IMR-90 (cell line): Measurements from ENCODE around the gene AQP1. TPM values are rescaled to one million over a fixed set of nuclear protein-coding genes. Genes with fewer than 3 reads are reported as not detected.

Experiments
- ATAC-seq: fragments of 200-7000 bp; cut with Tn5 transposase; 2 replicates; pipeline ENCODE4 v1.9.1; 2020; ENCODE audit warnings: low read depth, mild to moderate bottlenecking, moderate library complexity
- BruUV-seq: library from RNA; stranded (reverse); fragments of 400-500 nt; replicated peaks from 2 replicates; lab custom pipeline; 2021; lab: Mats Ljungman, UMichigan
- CTCF ChIA-PET: fragments of 300-600 bp; formaldehyde crosslinking; extraction: SDS; loops from one replicate; lab custom pipeline; 2021; ENCODE audit warnings: antibody characterized with exemption; lab: Yijun Ruan, JAX
- POLR2A ChIA-PET: fragments of 300-600 bp; sonication (Branson Sonifier 250); formaldehyde crosslinking; loops from one replicate; lab custom pipeline; 2022; ENCODE audit warnings: antibody characterized with exemption; ENCODE audit not compliant: unreplicated experiment; lab: Charles Lee
- DNase-seq: peaks from one replicate; pipeline ENCODE4 v3.0.0; 2013
- H2AFZ ChIP-seq: replicated peaks from 2 replicates; pipeline ENCODE3; 2013; ENCODE audit warnings: low read length, mild to moderate bottlenecking; ENCODE audit not compliant: poor library complexity
- H2AK5ac ChIP-seq: 2 replicates; pipeline ENCODE4 v1.6.1; 2013; ENCODE audit warnings: low read depth, low read length, inconsistent platforms
- H2AK9ac ChIP-seq: replicated peaks from 2 replicates; pipeline ENCODE3; 2013; ENCODE audit warnings: mild to moderate bottlenecking, low read depth, low read length, moderate library complexity; ENCODE audit not compliant: poor library complexity
- H2BK120ac ChIP-seq: 2 replicates; pipeline ENCODE4 v1.6.1; 2013; ENCODE audit warnings: low read depth, low read length, inconsistent platforms
- H2BK15ac ChIP-seq: 3 replicates; pipeline ENCODE4 v1.6.1; 2013; ENCODE audit warnings: low read depth, low read length, inconsistent platforms
- H2BK20ac ChIP-seq: 2 replicates; pipeline ENCODE4 v1.6.1; 2013; ENCODE audit warnings: low read depth, mild to moderate bottlenecking, inconsistent platforms, low read length, moderate library complexity
- H2BK5ac ChIP-seq: 2 replicates; pipeline ENCODE4 v1.6.1; 2013; ENCODE audit warnings: mild to moderate bottlenecking, low read depth, low read length, inconsistent platforms; ENCODE audit not compliant: poor library complexity, severe bottlenecking
- H3K14ac ChIP-seq: replicated peaks from 2 replicates; pipeline ENCODE4 v1.6.1; 2013; ENCODE audit warnings: low read depth, low read length, inconsistent platforms
- H3K18ac ChIP-seq: 2 replicates; pipeline ENCODE4 v1.6.1; 2013; ENCODE audit warnings: low read depth, low read length, control low read depth
- H3K23ac ChIP-seq: 2 replicates; pipeline ENCODE4 v1.6.1; 2013; ENCODE audit warnings: low read depth, low read length, inconsistent platforms
- H3K27ac ChIP-seq: 2 replicates; pipeline ENCODE4 v1.5.1; 2013; ENCODE audit warnings: mild to moderate bottlenecking, control low read depth, low read length; ENCODE audit not compliant: insufficient read depth
- H3K27me3 ChIP-seq: 2 replicates; pipeline ENCODE4 v1.6.1; 2013; ENCODE audit warnings: low read length; ENCODE audit not compliant: control insufficient read depth, insufficient read depth
- H3K36me3 ChIP-seq: 2 replicates; pipeline ENCODE4 v1.6.1; 2013; ENCODE audit warnings: low read length, mixed read lengths; ENCODE audit not compliant: control insufficient read depth, insufficient read depth
- H3K4ac ChIP-seq: 2 replicates; pipeline ENCODE4 v1.6.1; 2013; ENCODE audit warnings: low read depth, low read length, inconsistent platforms
- H3K4me1 ChIP-seq: 2 replicates; pipeline ENCODE4 v1.6.1; 2013; ENCODE audit warnings: low read length, mixed read lengths; ENCODE audit not compliant: control insufficient read depth, insufficient read depth
- H3K4me2 ChIP-seq: 2 replicates; pipeline ENCODE4 v1.6.1; 2013; ENCODE audit warnings: low read depth, mild to moderate bottlenecking, control low read depth, low read length, moderate library complexity
- H3K4me3 ChIP-seq: 2 replicates; pipeline ENCODE4 v1.5.1; 2013; ENCODE audit warnings: low read depth, mild to moderate bottlenecking, control low read depth, low read length, moderate library complexity; ENCODE audit not compliant: insufficient read depth
- H3K56ac ChIP-seq: 2 replicates; pipeline ENCODE4 v1.6.1; 2013; ENCODE audit warnings: low read length, inconsistent platforms; ENCODE audit not compliant: insufficient read depth; ENCODE audit errors: extremely low read depth
- H3K79me1 ChIP-seq, 2 experiments: 2 replicates each; pipeline ENCODE4 v1.6.1; 2013; ENCODE audit warnings: low read length in 2 of 2, inconsistent platforms in 1 of 2, low read depth in 1 of 2
- H3K9ac ChIP-seq: 2 replicates; pipeline ENCODE4 v1.6.1; 2013; ENCODE audit warnings: low read depth, low read length, control low read depth
- H3K9me1 ChIP-seq: 2 replicates; pipeline ENCODE4 v1.6.1; 2013; ENCODE audit warnings: low read length, inconsistent platforms; ENCODE audit not compliant: insufficient read depth
- H3K9me3 ChIP-seq: 2 replicates; pipeline ENCODE4 v1.6.1; 2013; ENCODE audit warnings: low read length; ENCODE audit not compliant: control insufficient read depth, insufficient read depth
- H4K20me1 ChIP-seq: 2 replicates; pipeline ENCODE4 v1.6.1; 2013; ENCODE audit warnings: low read length, inconsistent platforms; ENCODE audit not compliant: insufficient read depth
- H4K5ac ChIP-seq: 2 replicates; pipeline ENCODE4 v1.6.1; 2013; ENCODE audit warnings: mild to moderate bottlenecking, low read depth, low read length, control low read depth
- H4K8ac ChIP-seq, 2 experiments: 2 replicates each; pipeline ENCODE4 v1.6.1; 2013; ENCODE audit warnings: low read depth in 2 of 2, low read length in 2 of 2, control low read depth in 1 of 2, inconsistent platforms in 1 of 2
- H4K91ac ChIP-seq: 2 replicates; pipeline ENCODE4 v1.6.1; 2013; ENCODE audit warnings: low read depth, low read length, inconsistent platforms; ENCODE audit not compliant: insufficient read depth
- BHLHE40 ChIP-seq: fragments of 150-350 bp; IDR thresholded peaks from 2 replicates; pipeline ENCODE4 v1.6.1; 2016; ENCODE audit warnings: mild to moderate bottlenecking, low read depth, low read length
- CEBPB ChIP-seq: IDR thresholded peaks from 2 replicates; pipeline ENCODE4 v1.6.1; 2012; ENCODE audit warnings: low read depth, low read length, improper control_type of control experiment
- CHD1 ChIP-seq: IDR thresholded peaks from 2 replicates; pipeline ENCODE4 v1.6.1; 2012; ENCODE audit warnings: low read depth, low read length, improper control_type of control experiment
- CTCF ChIP-seq: conservative IDR thresholded peaks from 2 replicates; pipeline ENCODE4 v1.5.1; 2012; ENCODE audit warnings: mild to moderate bottlenecking, low read depth, low read length, improper control_type of control experiment
- ELK1 ChIP-seq: fragments of 150-350 bp; IDR thresholded peaks from 2 replicates; pipeline ENCODE4 v1.6.1; 2016; ENCODE audit warnings: low read depth, mild to moderate bottlenecking, low read length, moderate library complexity, borderline replicate concordance
- FOS ChIP-seq: fragments of 150-350 bp; IDR thresholded peaks from 2 replicates; pipeline ENCODE4 v1.6.1; 2016; ENCODE audit warnings: low read depth, low read length
- MAFK ChIP-seq: IDR thresholded peaks from 2 replicates; pipeline ENCODE4 v1.6.1; 2012; ENCODE audit warnings: low read depth, low read length, improper control_type of control experiment
- MAZ ChIP-seq: IDR thresholded peaks from 2 replicates; pipeline ENCODE4 v1.6.1; 2012; ENCODE audit warnings: low read depth, mild to moderate bottlenecking, low read length, improper control_type of control experiment, moderate library complexity, borderline replicate concordance
- MXI1 ChIP-seq: IDR thresholded peaks from 2 replicates; pipeline ENCODE4 v1.6.1; 2012; ENCODE audit warnings: low read depth, mild to moderate bottlenecking, low read length, moderate library complexity, borderline replicate concordance
- NFE2L2 ChIP-seq: fragments of 150-350 bp; IDR thresholded peaks from 2 replicates; pipeline ENCODE4 v1.6.1; 2016; ENCODE audit warnings: low read depth, mild to moderate bottlenecking, low read length
- POLR2A ChIP-seq: IDR thresholded peaks from 2 replicates; pipeline ENCODE4 v1.6.1; 2012; ENCODE audit warnings: mild to moderate bottlenecking, low read depth, low read length
- RAD21 ChIP-seq: IDR thresholded peaks from 2 replicates; pipeline ENCODE4 v1.6.1; 2012; ENCODE audit warnings: low read length, improper control_type of control experiment
- RCOR1 ChIP-seq: IDR thresholded peaks from 2 replicates; pipeline ENCODE4 v1.6.1; 2012; ENCODE audit warnings: mild to moderate bottlenecking, low read length, improper control_type of control experiment; ENCODE audit not compliant: insufficient replicate concordance
- RFX5 ChIP-seq: IDR thresholded peaks from 2 replicates; pipeline ENCODE4 v1.8.0; 2012; ENCODE audit warnings: low read depth, mild to moderate bottlenecking, low read length, moderate library complexity
- SMC3 ChIP-seq: fragments of 150-350 bp; IDR thresholded peaks from 2 replicates; pipeline ENCODE4 v1.6.1; 2016; ENCODE audit warnings: low read depth, mild to moderate bottlenecking, antibody characterized with exemption, low read length, moderate library complexity
- USF2 ChIP-seq: fragments of 150-350 bp; IDR thresholded peaks from 2 replicates; pipeline ENCODE4 v1.6.1; 2017; ENCODE audit warnings: mild to moderate bottlenecking, antibody characterized with exemption, low read length, low read depth
- WGBS, 2 experiments: methylation state at CpG; one replicate each; pipeline versions ENCODE4 v1.1.5 to v1.1.7; 2013; ENCODE audit warnings: missing lambda C conversion rate in 2 of 2; ENCODE audit not compliant: insufficient read length in 1 of 2; ENCODE audit errors: extremely low coverage in 2 of 2; 5-methylcytosine and 5-hydroxymethylcytosine counted together
- dilution Hi-C: fragments of 300-500 bp; cut with HindIII; formaldehyde crosslinking; loops from one replicate; pipeline ENCODE4 v1.14.3; 2018; ENCODE audit warnings: low sequenced_read_pairs; ENCODE audit not compliant: unreplicated experiment
- in situ Hi-C: fragments of 300-500 bp; cut with MboI; formaldehyde crosslinking; loops from 3 replicates; pipeline ENCODE4 v1.14.3; 2019; ENCODE audit warnings: low sequenced_read_pairs, inconsistent platforms, mixed read lengths
- intact Hi-C: fragments of 100-400 bp; cut with micrococcal nuclease; formaldehyde crosslinking; loops from 2 replicates; pipeline ENCODE4 v1.10.0; 2022
- polyA plus RNA-seq, 3 experiments: library from polyadenylated mRNA; depleted of rRNA; stranded (reverse); fragments of >200 nt; gene quantifications; 2 replicates each; pipeline ENCODE4 v1.2.3, GENCODE V29; 2012; ENCODE audit warnings: low replicate concordance in 1 of 3
- total RNA-seq: library from RNA; depleted of rRNA; stranded (reverse); fragments of >200 nt; gene quantifications from 2 replicates; pipeline ENCODE4 v1.2.3, GENCODE V29; 2012

The AQP1 gene
- total and polyA plus RNA-seq, 2 of the 4 experiments (the other 2 are of a cell fraction): 0.18 to 0.39 TPM

GRCh38 chr7:30930621-30931020, 19.0 kb downstream of the AQP1 start:
- H4K91ac ChIP-seq: no peak overlapping the region
- H3K4me3 ChIP-seq: no peak overlapping the region
- no peak overlapping the region for H2AFZ ChIP-seq
- H3K56ac ChIP-seq: no peak overlapping the region
- BruUV-seq: no TSS peak
- H3K4ac ChIP-seq: no peak overlapping the region
- H3K9ac ChIP-seq: no peak overlapping the region
- no peak overlapping the region for H3K27ac ChIP-seq
- TF ChIP-seq RAD21 (no peak), FOS (no peak), NFE2L2 (no peak), MAFK (no peak), POLR2A (no peak), USF2 (no peak), CTCF (no peak), SMC3 (no peak), MAZ (no peak), CEBPB (no peak), RFX5 (no peak), CHD1 (no peak), BHLHE40 (no peak), MXI1 (no peak), ELK1 (no peak), RCOR1 (no peak)
- H3K14ac ChIP-seq: no peak overlapping the region
- no peak overlapping the region for H2BK15ac ChIP-seq
- H2AK9ac ChIP-seq: no peak overlapping the region
- ATAC-seq (no peak), DNase-seq (no peak)
- no peak overlapping the region for H2BK120ac ChIP-seq
- peaks cover 14% of the 10 kb centered on the region for H3K27me3 ChIP-seq
- WGBS, 2 experiments: 60% methylated on average over 3 of the region's 8 CpGs; no CpG with 5 or more reads in 1 of the 2 experiments
- no peaks in the 10 kb centered on the region for H3K79me1 ChIP-seq
- no peak overlapping the region for H2BK5ac ChIP-seq
- intact Hi-C loops (no loop called here), in situ Hi-C loops (no loop called here), dilution Hi-C loops (no loop called here)
- H3K9me1 ChIP-seq: no peaks in the 10 kb centered on the region
- no peaks in the 10 kb centered on the region for H4K20me1 ChIP-seq
- POLR2A ChIA-PET: no interaction called here
- H3K4me2 ChIP-seq: no peak overlapping the region
- CTCF ChIA-PET: interaction anchor here (0.6 to 0.7 kb wide), 2 partner anchors 8 to 127 kb away, joined by 3 read pairs; no protein-coding TSS in a partner anchor
- H3K36me3 ChIP-seq: no peaks in the 10 kb centered on the region
- no peak overlapping the region for H3K18ac ChIP-seq
- H2AK5ac ChIP-seq: no peak overlapping the region
- H2BK20ac ChIP-seq: no peak overlapping the region
- H3K9me3 ChIP-seq: peaks cover 6% of the 10 kb centered on the region
- no peak overlapping the region for H4K5ac ChIP-seq
- H3K4me1 ChIP-seq: no peaks in the 10 kb centered on the region
- no peak overlapping the region for H3K23ac ChIP-seq
- H4K8ac ChIP-seq: no peak overlapping the region
